GM12865 (cell line): ENCODE results near the gene CCDC182.

Experiments
- DNase-seq: peaks from one replicate; pipeline ENCODE4 v3.0.0; 2010; ENCODE audit warnings: low read depth
- H3K4me3 ChIP-seq: 2 replicates; pipeline ENCODE4 v1.5.1; 2011; ENCODE audit warnings: mild to moderate bottlenecking, low read depth, low read length, control low read depth
- CTCF ChIP-seq: IDR thresholded peaks from 2 replicates; pipeline ENCODE4 v1.5.1; 2011; ENCODE audit warnings: low read length, control low read depth, low read depth, inconsistent platforms; ENCODE audit not compliant: insufficient read depth; ENCODE audit errors: missing control alignments

Gene CCDC182

GRCh38 chr17:57703273-57703672, 41.8 kb downstream of the CCDC182 start:
- no peak for DNase-seq
- no peak for TF ChIP-seq CTCF

GRCh38 chr17:57701124-57701523, 44.0 kb downstream of the CCDC182 start:
- H3K4me3 ChIP-seq: no peak overlapping the region

More at GRCh38 chr17:57703273-57703672, 41.8 kb downstream of the CCDC182 start:
- no peak overlapping the region for H3K4me3 ChIP-seq

GRCh38 chr17:57699751-57700219, 45.3 kb downstream of the CCDC182 start:
- TF ChIP-seq CTCF: no peak

More at GRCh38 chr17:57701124-57701523, 44.0 kb downstream of the CCDC182 start:
- no peak for TF ChIP-seq CTCF
- DNase-seq: no peak

GRCh38 chr17:57697891-57698711, 47.0 kb downstream of the CCDC182 start:
- DNase-seq: no peak
- no peak for TF ChIP-seq CTCF
- H3K4me3 ChIP-seq: no peak overlapping the region

More at GRCh38 chr17:57699751-57700219, 45.3 kb downstream of the CCDC182 start:
- no peak overlapping the region for H3K4me3 ChIP-seq
- no peak for DNase-seq

GRCh38 chr17:57697197-57697596, 47.9 kb downstream of the CCDC182 start:
- no peak overlapping the region for H3K4me3 ChIP-seq
- no peak for DNase-seq
- TF ChIP-seq CTCF: no peak

- DNase-seq: no peak
- no peak for TF ChIP-seq CTCF
- H3K4me3 ChIP-seq: no peak overlapping the region
Measured at GRCh38 chr17:57696050-57696449, 49.0 kb downstream of the CCDC182 start.
